GM21390 (cell line): ENCODE results near the gene SRGAP2.
"Not testable (repeated sequence)": the region's sequence is repeated elsewhere in the genome, so short reads cannot be mapped to it uniquely, and the experiment has no call there.

Experiments used
- ATAC-seq: cut with Tn5 transposase; IDR thresholded peaks from one replicate; pipeline ENCODE4 v1.9.1; 2021; ENCODE audit not compliant: unreplicated experiment

SRGAP2 gene

GRCh38 chr1:206203364-206204158 lies at the start of gene SRGAP2:
TSS of gene SRGAP2 (plus strand) at chr1:206203541. CDS start at chr1:206205971, 2,430 bp downstream.
- peak; percentile 3 for ATAC-seq

GRCh38 chr1:206167350-206168029 lies 35.9 kb upstream of the SRGAP2 start:
- not testable (repeated sequence) for ATAC-seq

- ATAC-seq, result not testable (repeated sequence)
These were observed 33.5 kb upstream of the SRGAP2 start for GRCh38 chr1:206169794-206170193.

- ATAC-seq, result not testable (repeated sequence)
These were observed 30.1 kb upstream of the SRGAP2 start for GRCh38 chr1:206173110-206173719.

GRCh38 chr1:206174182-206174868 lies 29.0 kb upstream of the SRGAP2 start:
- ATAC-seq, result not testable (repeated sequence)

- ATAC-seq, result not testable (repeated sequence)
These were observed 27.8 kb upstream of the SRGAP2 start for GRCh38 chr1:206175459-206176113.

- not testable (repeated sequence) for ATAC-seq
These were observed 27.2 kb upstream of the SRGAP2 start for GRCh38 chr1:206176114-206176502.

- ATAC-seq, result not testable (repeated sequence)
These were observed 25.0 kb upstream of the SRGAP2 start for GRCh38 chr1:206178061-206178989.

GRCh38 chr1:206179666-206180065 lies 23.7 kb upstream of the SRGAP2 start:
- not testable (repeated sequence) for ATAC-seq

GRCh38 chr1:206182368-206183317 lies 20.7 kb upstream of the SRGAP2 start:
- ATAC-seq, result not testable (repeated sequence)

GRCh38 chr1:206183788-206184187 lies 19.6 kb upstream of the SRGAP2 start:
- ATAC-seq, result not testable (repeated sequence)

- not testable (repeated sequence) for ATAC-seq
These were observed 17.6 kb upstream of the SRGAP2 start for GRCh38 chr1:206185778-206186177.

GRCh38 chr1:206186826-206187225 lies 16.5 kb upstream of the SRGAP2 start:
- not testable (repeated sequence) for ATAC-seq

- not testable (repeated sequence) for ATAC-seq
These were observed 8.2 kb upstream of the SRGAP2 start for GRCh38 chr1:206195182-206195581.

- not testable (repeated sequence) for ATAC-seq
These were observed 6.5 kb upstream of the SRGAP2 start for GRCh38 chr1:206196748-206197424.

- ATAC-seq, result peak; percentile 80
These were observed 465 bp upstream of the SRGAP2 start, which contains the start of gene FAM72A for GRCh38 chr1:206202789-206203363. TSS of gene FAM72A (minus strand) at chr1:206202839. CDS start at chr1:206202025, 814 bp downstream.

- ATAC-seq, result not testable (repeated sequence)
These were observed 794 bp downstream of the SRGAP2 start for GRCh38 chr1:206204159-206204511.
